Mesenteric fat pad (tissue), 1 donor: ENCODE data around the gene ETV5. TPM values are rescaled to one million over a fixed set of nuclear protein-coding genes. Genes with fewer than 3 reads are reported as not detected.

Experiments used
- DNase-seq: peaks from one replicate; pipeline ENCODE4 v3.0.0-alpha.2; 2020; ENCODE audit warnings: low spot score
- total RNA-seq: library from RNA; stranded (reverse); fragmentation: NEBNext Ultra II Directional; extraction: Animal tissue kit (Norgen Biotek cat#: 25700); gene quantifications from one replicate; pipeline ENCODE4 v1.2.1, GENCODE V29; 2021
- donor health status: DM: yes; HTN: yes; CAD: no.

The ETV5 gene
- total RNA-seq, 1 donor from 2014 or later: 25.0 TPM

DNA sequence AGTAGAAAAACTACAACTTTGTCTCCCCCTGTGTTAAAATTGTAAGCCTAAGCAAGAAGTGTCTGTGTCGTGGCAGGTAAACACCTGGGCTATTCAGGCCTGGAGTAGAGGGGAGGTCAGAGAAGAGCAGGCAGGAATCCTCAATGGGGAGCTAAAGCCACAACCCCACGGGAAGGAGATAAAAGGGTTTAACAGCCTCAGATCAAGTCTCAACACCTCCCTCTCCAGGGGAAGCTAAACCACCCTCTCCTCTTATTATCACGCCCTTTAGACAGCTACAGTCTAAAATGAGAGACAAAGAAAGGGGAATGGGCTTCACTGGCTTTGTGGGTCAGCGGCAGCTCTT lies 11.6 kb downstream of the ETV5 start:
- DNase-seq: no peak

DNA sequence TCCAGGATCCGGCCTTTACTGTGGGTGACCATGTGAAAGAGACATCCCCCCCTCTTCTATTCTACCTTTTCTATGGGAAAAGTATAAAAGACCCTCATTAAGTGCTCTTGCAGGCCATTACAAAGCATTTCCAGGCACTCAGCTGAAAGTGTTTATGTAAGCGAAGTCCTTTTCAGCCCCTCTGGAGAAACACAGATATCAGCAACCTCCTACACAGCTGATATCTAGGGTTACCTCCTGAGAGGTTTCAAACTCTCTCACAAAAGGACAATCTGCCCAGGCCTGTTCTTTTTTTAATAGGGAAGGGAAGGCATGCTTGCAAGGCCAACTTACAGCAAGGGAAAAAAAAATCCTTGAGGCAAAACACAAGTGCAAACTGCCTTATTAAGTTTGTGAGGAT lies 12.6 kb downstream of the ETV5 start:
- no peak for DNase-seq

DNA sequence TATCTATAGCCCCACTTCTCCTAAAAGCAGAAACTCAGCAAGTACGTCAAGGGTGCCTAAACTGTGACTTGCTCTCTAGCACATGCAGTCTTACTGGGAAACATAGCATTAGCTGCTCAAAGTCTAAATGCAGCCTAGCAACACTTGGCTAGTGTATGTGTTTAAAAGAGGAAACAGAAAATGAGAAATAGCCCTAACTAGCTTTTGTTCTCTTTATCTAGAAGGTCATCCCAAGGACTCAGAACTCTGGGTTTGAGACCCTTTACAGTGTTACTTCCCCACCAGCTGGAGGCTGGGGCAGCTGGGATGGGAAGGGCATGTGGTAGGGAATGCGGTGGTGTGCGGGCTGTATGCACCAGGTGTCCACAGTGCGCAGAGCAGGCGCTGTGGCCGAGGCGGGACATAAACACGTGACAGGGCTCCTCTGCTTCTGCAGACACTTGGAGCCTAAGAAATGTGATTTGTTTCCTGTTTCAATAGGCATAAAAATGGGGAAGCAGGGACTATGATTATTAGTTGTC lies 13.3 kb downstream of the ETV5 start:
- no peak for DNase-seq

DNA sequence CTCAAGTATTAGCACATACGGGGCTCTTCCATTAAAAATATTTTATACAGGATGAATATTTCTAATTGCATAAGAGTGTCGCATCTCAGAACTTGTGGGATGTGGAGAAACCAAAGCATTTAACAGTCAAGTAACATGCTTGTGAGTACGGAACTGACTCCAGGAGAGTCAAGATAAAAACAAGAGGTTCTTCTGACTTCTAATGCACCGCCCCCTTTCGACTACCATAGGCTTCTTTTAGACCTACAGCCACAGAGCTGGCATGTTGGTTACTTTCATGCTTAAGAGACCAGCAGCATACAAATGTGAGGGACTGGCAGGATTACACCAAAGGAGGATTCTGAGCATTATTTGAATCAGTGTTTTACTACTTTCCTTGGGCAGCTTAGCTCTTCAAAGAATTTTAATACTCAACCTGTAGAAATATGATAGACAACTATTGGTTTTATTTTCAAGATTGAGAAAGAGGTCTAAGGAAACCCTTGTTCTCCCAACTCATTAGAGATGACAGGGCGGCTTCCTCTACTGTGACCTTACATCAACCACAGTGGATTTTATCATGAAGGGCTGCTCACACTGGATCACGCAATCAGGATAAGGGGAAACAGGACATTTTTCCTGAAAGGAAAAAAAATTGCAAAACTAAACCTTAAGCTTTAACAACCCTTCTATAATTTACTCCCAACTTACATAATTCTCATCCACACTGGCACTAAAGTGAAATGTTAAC lies 14.0 kb downstream of the ETV5 start:
- DNase-seq: no peak

DNA sequence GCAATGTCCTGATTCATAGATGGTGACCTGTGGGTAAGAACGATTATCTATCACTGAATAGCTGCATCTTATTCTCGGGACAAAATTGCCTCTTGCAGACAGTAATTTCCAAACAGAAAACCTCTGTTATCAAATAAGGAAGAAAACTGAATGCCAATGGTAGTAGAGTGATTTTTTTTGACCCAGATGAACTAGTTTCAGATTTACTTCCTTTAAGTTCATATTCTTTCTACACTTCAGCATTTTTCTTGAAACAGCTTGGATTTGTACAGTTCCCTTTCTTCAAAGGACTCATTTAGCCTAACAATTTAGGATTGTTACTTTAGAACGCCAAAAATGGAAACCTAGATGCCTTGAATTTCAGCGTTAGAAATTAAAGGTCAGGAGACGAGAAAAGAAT lies 14.6 kb downstream of the ETV5 start:
- no peak for DNase-seq

DNA sequence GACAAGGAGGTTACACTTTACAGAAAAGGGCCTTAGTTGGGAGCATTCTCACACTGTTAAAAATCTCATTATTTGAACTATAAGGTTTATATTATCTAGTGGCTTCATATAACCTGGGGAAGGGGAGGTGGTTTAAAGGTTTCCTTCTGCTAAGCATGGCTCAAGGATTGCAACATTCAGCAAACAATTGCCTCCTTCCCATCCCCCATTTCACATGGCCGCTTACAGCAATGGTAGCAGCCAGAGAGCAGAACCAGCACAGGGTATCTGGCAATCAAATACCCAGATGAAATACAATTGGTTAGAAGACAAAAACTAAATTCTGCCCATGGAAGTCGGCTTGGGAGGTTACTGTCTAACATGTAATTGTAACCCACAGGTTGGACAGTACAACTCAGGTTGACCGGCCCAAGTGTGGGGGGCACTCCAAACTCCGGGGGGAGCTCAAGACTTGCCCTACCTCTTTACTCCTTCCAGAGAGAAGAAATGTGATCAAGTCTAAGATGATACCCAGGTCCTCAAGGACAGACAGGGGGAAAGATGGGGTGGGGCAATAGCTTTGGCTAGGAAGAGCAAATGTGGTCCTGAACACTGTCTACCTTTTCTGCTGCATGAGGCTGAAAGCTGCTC lies 15.5 kb downstream of the ETV5 start:
- DNase-seq: no peak

DNA sequence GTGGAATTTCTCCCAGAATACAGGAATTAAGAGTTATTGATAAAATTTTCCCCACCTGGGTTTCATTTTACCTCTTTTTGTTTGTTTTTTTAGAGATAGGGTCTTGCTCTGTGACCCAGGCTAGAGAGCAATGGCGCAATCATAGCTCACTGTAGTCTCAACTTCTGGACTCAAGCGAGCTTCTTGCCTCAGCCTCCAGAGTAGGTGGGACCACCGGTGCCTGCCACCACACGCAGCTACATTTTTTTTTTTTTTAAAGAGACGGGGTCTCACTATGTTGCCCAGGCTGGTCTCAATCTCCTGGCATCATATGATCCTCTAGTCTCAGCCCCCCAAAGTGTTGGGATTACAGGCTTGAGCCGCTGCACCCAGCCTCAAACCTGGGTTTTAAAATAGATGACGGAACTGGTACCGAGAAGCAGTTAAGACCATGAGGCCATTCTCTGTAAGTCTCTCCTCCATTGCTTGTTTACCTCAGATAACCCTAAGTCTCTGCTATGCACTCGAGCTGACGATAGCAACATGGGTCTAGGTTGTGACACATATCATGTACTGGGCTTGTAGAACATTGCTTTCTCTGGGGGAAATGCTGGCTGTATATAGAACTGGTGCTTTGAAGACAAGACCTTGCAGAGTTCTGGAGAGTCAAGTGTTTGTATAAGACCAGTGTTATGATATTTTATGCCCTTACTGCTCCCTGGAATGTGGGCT lies 16.4 kb downstream of the ETV5 start:
- DNase-seq: no peak

DNA sequence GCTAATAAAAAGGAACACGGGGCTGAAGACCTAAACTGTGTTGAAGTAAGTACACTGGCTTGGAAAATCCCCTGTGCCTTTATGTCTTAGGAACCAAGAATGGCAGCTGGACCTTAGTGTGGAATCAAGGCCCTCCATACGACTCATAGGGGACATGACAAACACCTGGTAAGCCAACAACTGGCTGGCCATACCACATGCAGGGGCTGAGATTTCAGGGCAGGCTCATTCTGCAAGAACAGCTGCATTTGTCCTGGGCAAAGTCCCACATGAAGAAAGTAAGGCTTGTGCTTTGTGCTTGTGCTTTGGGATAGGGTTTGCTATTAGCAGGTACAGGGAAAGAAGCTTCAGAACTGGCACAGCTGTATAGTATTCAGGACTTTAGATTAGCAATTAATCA lies 18.0 kb downstream of the ETV5 start:
- DNase-seq: no peak

DNA sequence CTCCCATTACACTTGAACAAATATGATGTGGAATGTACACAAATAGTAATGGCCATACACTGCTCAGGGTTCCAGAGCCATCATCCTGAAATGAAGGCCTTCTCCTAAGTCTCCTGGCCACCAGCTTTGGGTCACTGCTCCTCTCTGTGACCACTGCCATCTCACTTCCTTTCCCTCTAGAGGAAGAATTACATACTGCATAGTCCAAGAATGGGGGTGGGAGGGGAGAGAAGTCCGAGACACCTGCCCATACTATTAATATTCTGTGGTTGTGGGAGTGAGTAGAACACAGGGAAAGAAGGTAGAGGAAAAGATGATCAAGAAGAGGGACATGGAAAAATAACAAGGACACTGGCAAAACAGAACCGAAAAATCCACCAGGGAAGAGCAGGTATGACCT lies 20.6 kb downstream of the ETV5 start:
- no peak for DNase-seq

DNA sequence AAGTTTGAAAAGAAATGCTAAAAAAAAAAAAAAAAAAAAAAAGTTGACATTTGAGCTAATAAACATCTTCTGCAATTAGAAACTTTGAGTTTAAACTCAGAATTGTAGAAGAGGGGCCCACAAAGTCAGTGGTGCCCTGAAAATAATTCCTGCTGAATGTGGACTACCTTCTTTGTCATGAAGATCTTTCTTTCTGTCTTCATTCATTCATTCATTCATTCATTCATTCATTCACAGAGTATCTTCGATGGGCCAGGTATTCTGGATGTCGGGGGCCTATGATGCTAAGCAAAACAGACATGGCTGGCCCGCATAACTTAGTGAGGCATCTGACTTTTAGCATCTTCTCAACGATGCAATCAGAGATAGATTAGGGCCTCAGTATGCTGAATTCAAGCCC lies 24.6 kb downstream of the ETV5 start:
- DNase-seq: no peak

DNA sequence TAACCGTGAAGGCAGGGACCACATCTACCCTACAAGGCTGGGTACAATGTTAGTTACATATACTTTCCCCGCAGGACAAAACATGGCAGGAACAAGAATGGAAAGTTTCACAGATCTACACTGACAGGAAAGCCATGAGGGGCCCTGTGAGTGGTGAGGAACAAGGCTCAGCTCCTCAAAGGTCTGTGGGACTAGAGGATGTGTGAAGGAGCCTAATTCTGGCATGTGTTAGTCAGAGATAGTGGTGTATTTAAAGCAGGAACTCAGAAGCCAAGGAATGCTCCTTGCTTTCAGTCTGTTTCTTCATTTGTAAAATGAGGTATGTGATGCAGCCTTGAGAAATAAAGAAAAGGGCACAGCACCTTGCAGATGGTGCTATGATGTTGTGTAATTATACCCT lies 25.1 kb downstream of the ETV5 start:
- no peak for DNase-seq

DNA sequence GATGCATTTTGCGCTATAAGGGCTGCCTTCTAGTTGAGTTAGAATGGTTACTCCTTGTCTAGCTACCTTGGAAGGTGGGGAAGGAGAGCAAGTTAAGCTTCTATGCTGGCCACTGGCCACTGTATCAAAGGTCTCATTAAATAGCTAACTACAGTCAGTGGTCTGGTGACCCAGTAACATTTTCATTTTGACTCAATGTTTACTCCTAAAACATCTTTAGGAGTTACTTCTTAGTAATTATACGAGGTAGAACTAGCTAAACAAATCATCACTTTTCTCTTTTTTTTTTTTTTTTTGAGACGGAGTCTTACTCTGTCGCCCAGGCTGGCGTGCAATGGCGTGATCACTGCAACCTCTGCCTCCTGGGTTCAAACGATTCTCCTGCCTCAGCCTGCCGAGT lies 26.7 kb downstream of the ETV5 start:
- no peak for DNase-seq

DNA sequence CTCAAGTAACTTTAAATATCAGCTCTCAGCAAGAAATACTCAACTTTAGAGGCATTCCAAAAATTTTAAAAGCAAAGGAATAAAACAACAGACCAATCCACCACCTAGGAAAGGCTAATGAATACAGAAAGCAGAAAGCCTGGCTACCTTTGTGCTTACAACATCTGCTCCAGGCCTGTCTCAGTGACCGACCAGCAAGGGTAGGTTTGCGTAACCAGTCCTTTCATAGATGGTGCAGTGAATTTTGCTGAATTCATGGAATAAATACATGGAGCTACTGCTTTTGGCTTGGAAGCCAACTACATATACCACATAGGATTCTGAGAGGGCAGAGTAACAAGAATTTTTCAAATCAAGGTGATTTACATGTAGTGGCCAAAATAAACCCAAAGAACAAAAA lies 27.2 kb downstream of the ETV5 start:
- DNase-seq: no peak

DNA sequence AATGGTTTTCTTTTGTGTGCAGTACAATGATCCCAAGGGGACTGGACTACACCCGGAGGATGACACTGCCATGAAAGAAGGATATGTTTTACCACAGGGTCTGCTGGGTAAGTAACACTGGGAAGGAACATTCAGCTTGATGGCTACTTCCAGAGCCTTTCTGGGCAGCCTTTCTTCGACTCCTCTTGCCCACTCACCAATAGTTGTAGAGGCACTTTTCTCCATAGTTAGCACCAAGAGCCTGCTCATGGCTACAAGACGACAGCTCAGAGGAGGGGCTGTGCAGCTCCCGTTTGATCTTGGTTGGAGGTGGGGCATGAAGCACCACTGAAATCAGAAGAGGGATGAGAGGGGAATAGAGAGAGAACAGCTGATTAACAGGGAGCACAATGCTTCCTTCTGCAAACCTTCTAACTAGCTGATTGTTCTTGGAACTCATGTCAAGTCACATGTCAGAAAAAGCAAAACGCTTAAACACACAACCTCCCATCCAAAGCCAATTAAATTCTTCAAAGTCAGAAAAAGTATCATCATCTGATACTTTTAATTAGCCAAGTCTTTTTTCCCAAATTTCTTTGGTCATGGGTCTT lies 27.9 kb downstream of the ETV5 start:
- DNase-seq: no peak

DNA sequence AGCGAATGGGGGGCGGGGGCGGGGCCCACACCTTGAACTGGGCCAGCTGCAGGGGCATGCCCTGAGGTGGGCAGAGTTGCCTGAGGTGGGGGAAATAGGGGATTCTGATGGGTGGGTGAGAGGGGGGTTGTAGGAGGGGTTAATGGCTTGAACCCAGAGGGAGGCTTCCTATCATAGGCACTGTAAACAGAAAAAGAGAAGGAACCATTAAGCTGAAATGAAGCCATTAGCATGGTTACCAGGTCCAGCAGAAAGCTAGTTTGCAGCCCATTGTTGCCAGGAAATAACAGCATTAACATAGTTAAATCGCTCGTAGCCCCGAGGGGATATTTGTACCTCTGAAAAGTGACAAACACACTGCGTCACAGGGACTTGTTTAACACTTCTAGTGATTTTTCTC lies 29.0 kb downstream of the ETV5 start:
- DNase-seq: no peak

DNA sequence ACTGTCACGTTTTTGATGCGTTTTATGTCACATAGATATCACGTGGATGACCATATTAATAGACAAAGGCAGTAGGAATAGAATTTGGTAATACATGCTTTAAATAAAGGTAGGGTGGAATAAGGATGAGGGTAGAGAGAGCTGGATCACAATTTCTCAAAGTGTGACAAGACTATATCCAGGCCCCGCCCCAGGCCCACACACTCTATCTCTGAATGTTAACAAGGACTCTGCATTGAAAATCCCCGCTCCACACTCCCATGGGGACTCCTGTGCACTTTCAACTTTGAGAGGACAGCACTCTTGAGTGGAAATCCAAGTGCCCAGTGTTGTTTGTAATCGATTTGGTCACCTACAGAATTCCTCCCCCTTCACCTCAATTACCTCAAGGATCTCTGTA lies 31.4 kb downstream of the ETV5 start:
- DNase-seq: no peak

DNA sequence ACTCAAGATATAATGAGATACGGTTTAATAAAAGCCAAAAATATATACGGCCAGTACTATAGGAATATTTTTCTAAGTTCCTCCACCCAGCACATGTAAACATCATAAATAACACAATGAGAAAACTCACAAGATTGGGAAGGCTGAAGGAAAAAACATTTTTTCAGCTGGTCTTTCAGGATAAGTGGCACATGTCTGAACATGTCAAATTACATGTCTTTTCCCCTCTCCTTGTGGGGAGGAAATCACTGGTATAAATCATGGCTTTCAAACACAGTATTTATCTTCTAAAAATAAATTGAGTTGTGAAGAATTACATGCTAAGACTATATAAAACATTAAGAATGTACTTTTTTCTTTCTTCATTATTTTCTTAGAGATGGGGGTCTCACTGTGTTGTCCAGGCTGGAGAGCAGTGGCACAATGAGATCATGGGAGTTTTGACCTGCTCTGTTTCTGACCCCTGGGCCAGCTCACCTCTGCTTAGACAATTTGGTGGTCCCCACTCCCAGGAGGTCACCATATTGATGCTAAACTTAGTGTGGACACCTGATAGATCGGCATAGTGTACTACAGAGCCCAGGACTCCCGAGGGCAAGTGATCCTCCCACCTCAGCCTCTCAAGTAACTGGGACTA lies 32.8 kb downstream of the ETV5 start:
- DNase-seq: no peak

DNA sequence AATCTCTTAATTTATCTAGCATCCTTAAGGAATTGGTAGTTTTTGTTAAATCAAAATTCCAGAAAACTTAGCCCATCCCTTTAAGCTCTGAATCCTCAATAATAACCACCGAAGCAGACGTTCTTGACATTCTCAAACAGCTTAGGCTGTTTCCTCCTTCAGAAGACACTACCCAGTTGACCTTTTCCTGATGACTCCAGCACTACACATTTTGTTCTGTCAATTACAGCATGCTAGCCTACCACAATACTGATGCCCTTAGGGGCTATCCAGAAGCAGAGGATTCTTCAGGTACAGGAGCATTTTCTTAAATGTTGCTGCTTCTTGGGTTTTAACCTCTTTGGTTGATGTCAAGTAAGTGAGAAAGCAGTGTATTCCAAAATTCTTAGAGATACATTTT lies 33.4 kb downstream of the ETV5 start:
- DNase-seq: no peak

DNA sequence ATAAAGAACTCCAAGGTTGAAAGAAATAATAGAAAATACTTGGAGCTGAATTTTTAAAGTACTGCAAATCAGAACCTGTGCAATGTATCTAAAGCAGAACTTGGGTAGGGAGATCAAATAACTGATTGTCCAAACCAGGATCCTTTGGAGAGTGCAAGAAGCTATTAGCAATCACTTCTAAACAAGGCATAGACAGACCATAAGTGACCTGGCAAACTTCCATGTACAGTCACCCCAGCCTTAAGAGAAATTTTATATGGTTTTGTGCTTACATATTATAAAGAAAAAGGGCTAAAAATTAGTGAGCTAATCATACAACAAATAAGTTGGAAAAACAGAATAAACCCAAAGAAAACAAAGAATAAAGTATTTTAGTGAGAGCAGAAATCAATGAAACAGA lies 35.2 kb downstream of the ETV5 start:
- no peak for DNase-seq

DNA sequence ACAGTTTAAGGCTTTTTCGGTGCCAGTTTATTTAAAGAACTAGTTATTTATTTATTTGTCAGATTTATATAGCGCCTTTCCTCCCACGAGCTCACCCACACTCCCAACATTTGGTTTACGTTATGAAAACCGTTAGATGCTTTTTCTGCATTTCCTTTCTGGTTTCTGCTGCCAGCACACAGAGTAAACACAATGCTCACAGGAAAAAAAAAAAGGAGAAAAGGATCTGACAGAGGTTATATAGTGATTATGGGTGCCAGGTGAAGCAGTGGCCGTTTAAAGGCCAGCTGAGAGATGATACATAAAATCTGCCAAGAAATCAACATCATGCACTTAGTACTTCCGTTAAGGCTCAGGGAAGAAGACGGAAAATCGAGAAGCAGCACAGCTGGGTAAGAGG lies 37.9 kb downstream of the ETV5 start:
- no peak for DNase-seq

DNA sequence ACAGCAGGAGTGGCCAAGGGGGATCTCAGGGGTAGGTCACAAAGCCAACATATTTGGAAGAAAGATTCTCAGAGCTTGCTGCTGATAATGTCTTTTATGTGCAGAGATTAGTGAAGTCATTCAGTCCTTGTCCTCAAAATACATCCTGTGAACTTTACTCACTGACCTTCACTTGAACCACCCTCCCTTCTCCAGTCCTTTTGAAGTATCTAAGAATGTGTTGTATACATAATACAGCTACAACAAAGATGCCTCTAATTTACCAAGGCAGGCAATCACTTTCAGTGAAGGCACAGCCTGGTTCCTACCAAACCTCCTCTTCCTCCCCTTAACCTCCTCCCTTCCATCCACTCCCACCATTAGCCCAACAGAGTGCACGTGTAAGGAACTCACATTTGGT lies 38.3 kb downstream of the ETV5 start:
- no peak for DNase-seq

DNA sequence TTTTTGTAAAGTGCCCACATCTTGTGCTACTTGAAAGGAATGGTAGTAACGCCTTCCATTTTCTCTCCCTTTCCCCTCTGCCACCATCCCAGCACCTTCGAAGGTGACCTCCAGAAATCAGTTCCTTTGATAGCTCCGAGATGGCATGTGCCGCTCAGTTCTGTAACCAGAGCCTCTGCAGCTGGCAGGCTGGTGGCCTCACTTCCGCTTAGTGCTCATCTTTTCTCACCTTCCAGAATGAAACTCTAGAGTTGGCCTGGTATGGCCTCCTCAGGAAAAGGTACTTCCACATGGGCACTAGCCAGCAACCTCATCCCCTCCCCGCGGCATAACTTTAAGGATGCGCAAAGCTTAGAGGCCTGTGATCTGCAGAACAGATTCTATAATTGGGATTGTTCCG lies 38.8 kb downstream of the ETV5 start:
- no peak for DNase-seq
